MCF 10A (cell line): ENCODE data around the gene C6orf136. TPM values are rescaled to one million over a fixed set of nuclear protein-coding genes. Genes with fewer than 3 reads are reported as not detected.
A peak's percentile ranks its signal among the peaks of the same experiment; 100 is the strongest.

Experiments used
- BruUV-seq: library from RNA; stranded (reverse); fragments of 400-500 nt; replicated peaks from 2 replicates; lab custom pipeline; 2021; lab: Mats Ljungman, UMichigan
- CTCF ChIA-PET: fragments of 300-600 bp; sonication (Branson Sonifier 250); formaldehyde crosslinking; extraction: SDS; loops from one replicate; lab custom pipeline; 2021; ENCODE audit warnings: antibody characterized with exemption, inconsistent platforms; lab: Yijun Ruan, JAX
- POLR2A ChIA-PET: fragments of 300-600, 350-650 bp; sonication (Branson Sonifier 250); formaldehyde crosslinking; extraction: SDS; loops from one replicate; lab custom pipeline; 2020; ENCODE audit warnings: antibody characterized with exemption, inconsistent platforms; lab: Yijun Ruan, JAX
- DNase-seq: peaks from one replicate; pipeline ENCODE4 v3.0.0-alpha.2; 2018; ENCODE audit not compliant: unreplicated experiment
- H3K27ac Mint-ChIP-seq: one replicate; pipeline ENCODE4 v1.8.0; 2022; ENCODE audit warnings: mild to moderate bottlenecking, low read depth, mixed read lengths; ENCODE audit not compliant: unreplicated experiment
- H3K27me3 Mint-ChIP-seq: one replicate; pipeline ENCODE4 v1.8.0; 2022; ENCODE audit warnings: mixed read lengths; ENCODE audit not compliant: insufficient read depth, unreplicated experiment
- H3K36me3 Mint-ChIP-seq: one replicate; pipeline ENCODE4 v1.8.0; 2022; ENCODE audit warnings: mild to moderate bottlenecking, moderate library complexity, mixed read lengths; ENCODE audit not compliant: insufficient read depth, unreplicated experiment
- H3K4me1 Mint-ChIP-seq: one replicate; pipeline ENCODE4 v1.8.0; 2022; ENCODE audit warnings: mixed read lengths; ENCODE audit not compliant: insufficient read depth, unreplicated experiment
- H3K4me3 Mint-ChIP-seq: one replicate; pipeline ENCODE4 v1.8.0; 2022; ENCODE audit warnings: mild to moderate bottlenecking, moderate library complexity, mixed read lengths; ENCODE audit not compliant: unreplicated experiment
- H3K9me3 Mint-ChIP-seq: one replicate; pipeline ENCODE4 v1.8.0; 2022; ENCODE audit warnings: mixed read lengths; ENCODE audit not compliant: unreplicated experiment
- intact Hi-C: fragments of 100-400 bp; cut with micrococcal nuclease; formaldehyde crosslinking; loops from 2 replicates; pipeline ENCODE4 v1.14.1; 2022
- total RNA-seq: library from RNA; stranded (reverse); gene quantifications from 2 replicates; pipeline ENCODE4 v1.2.3, GENCODE V29; 2022
- TF ChIP-seq, protein P1 (sequence below): fragments of 200-600 bp; IDR thresholded peaks from one replicate; pipeline ENCODE4 v1.8.0; 2022; ENCODE audit warnings: antibody characterized with exemption, mild to moderate bottlenecking; ENCODE audit not compliant: unreplicated experiment

C6orf136 gene
- total RNA-seq, 1 experiment from 2014 or later = 10.3 TPM

DNA sequence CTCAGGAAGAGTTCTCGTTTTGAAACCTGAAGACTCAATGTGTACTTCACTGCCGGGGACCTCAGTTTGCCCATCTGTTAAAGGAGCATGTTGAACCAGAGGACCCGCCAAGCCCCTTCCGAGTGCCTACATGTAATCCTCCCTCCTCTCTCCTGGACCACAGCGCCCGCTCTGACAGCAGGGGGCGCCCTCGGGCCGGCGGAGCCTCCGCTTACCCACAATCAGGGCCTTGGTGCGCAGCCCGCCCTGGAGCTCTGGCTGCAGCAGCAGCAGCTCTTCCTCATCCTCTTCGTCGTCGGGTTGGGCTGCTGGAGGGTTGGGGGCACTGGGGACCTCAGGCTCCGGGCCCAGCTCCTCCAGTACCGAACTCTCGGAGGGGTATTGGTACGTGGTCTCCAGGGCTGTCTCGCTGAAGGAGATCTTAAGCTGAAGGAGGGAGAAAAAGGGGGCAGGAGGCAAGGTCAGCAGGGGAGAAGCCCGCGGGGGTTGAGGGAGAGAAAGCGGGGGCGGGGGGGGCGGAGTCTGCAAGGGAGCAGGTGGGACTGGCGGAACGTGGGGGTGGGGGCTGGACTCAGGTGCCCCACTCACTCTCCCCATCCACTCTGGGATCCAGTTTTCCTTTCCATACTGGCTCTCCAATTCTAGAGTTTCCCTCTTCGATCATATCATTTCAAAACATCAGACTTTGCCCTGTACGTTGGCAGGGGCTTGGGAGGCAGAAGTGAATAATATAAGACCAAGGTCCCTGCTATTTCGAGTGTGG lies 32.2 kb downstream of the C6orf136 start:
- intact Hi-C loops = loop anchor here (1.0 kb wide), 2 partner anchors 43 to 391 kb away; no protein-coding TSS in a partner anchor
- no TSS peak for BruUV-seq
- Mint-ChIP-seq H3K27me3 (no peaks in the 10 kb centered on the region), H3K27ac (no peak overlapping the region), H3K36me3 (peaks cover 70% of the 10 kb centered on the region), H3K4me1 (peaks cover 28% of the 10 kb centered on the region), H3K9me3 (no peaks in the 10 kb centered on the region), H3K4me3 (peak overlapping the region; percentile 41)
- DNase-seq = peak; percentile 82
- TF ChIP-seq, protein P1, sequence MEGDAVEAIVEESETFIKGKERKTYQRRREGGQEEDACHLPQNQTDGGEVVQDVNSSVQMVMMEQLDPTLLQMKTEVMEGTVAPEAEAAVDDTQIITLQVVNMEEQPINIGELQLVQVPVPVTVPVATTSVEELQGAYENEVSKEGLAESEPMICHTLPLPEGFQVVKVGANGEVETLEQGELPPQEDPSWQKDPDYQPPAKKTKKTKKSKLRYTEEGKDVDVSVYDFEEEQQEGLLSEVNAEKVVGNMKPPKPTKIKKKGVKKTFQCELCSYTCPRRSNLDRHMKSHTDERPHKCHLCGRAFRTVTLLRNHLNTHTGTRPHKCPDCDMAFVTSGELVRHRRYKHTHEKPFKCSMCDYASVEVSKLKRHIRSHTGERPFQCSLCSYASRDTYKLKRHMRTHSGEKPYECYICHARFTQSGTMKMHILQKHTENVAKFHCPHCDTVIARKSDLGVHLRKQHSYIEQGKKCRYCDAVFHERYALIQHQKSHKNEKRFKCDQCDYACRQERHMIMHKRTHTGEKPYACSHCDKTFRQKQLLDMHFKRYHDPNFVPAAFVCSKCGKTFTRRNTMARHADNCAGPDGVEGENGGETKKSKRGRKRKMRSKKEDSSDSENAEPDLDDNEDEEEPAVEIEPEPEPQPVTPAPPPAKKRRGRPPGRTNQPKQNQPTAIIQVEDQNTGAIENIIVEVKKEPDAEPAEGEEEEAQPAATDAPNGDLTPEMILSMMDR = peak; percentile 98
- ChIA-PET POLR2A (interaction anchor here (0.6 to 9.1 kb wide), 7 partner anchors 9 to 205 kb away, joined by 3 to 208 read pairs (median 6); partner anchors contain the start of genes DDR1, MDC1, NRM and TUBB), CTCF (interaction anchor here (0.5 to 17.5 kb wide), 18 partner anchors 9 to 408 kb away, joined by 3 to 537 read pairs (median 4); partner anchors contain the start of genes MDC1 and TUBB)

DNA sequence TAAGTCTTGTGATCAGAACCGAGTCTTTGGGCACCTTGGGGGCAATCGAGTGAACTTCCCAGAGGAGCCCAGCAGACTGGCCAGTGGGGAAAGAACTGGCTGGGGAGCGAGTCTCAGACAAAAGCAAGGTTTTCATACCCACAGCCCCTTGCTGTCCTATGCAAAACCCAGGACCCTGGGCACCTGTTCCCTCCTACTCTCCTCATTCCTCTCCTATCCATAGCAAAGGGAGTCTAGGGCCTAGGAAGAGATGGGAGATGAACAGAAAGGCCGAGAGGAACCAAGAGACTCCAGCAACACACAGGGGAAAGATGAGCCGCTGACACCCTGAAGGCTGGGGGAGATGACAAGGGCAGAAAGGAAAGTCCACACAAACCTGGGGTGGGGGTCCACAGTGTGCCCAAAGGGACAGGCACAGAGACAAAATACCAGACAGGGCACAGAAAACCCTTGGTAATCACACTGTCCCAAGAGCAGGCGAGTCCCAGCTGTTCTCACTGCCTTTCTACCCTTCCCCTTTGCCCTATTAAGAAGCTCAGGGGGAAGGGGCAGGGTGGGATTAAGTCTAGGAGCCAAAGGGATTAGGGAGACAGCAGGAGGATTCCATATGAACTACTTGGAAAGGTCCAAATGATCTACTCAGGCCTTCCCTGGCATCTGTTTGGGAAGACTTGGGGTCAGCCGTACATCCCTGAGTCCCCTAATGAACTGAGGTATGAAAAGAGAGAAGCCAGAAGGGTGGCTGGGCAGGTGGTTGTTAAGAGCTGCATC lies 33.0 kb downstream of the C6orf136 start:
- H3K4me1 Mint-ChIP-seq = peaks cover 34% of the 10 kb centered on the region
- H3K27ac Mint-ChIP-seq = no peak overlapping the region

DNA sequence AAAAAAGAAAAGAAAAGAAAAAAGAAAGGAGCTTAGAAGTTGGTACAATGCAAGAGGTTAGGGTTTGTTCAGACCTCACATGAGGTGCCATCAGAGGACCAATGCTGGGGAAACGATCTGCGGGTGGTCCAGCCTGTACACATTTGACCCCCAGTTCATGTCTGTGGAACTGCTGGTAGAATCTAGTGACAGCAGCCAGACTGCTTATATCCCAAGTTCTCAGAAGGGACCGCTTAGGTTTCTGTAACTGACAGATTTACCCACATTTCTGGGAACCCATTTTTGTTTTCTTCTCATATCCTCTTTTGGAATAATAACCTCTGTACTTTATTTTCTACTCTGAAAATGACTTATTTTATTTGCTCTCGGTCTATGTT lies 34.8 kb downstream of the C6orf136 start:
- peak overlapping the region; percentile 94 for H3K4me3 Mint-ChIP-seq
- peak overlapping the region; percentile 80 for H3K27ac Mint-ChIP-seq

More for the DNA sequence above, 33.0 kb downstream of the C6orf136 start:
- TF ChIP-seq, protein P1 = no peak
- intact Hi-C loops = loop anchor here (1.0 kb wide), 2 partner anchors 42 to 390 kb away; no protein-coding TSS in a partner anchor
- Mint-ChIP-seq H3K9me3 (no peaks in the 10 kb centered on the region), H3K27me3 (no peaks in the 10 kb centered on the region), H3K36me3 (peaks cover 75% of the 10 kb centered on the region), H3K4me3 (peak overlapping the region; percentile 41)
- ChIA-PET POLR2A (interaction anchor here (0.5 to 9.1 kb wide), 8 partner anchors 8 to 204 kb away, joined by 3 to 251 read pairs (median 6); partner anchors contain the start of genes DDR1, MDC1 and TUBB), CTCF (interaction anchor here (0.7 to 17.5 kb wide), 7 partner anchors 9 to 407 kb away, joined by 3 to 537 read pairs (median 4); partner anchors contain the start of genes MDC1 and TUBB)
- DNase-seq = no peak
- BruUV-seq = no TSS peak

More for the DNA sequence above, 34.8 kb downstream of the C6orf136 start:
- no peaks in the 10 kb centered on the region for H3K27me3 Mint-ChIP-seq
- peaks cover 72% of the 10 kb centered on the region for H3K36me3 Mint-ChIP-seq
- no TSS peak for BruUV-seq
- no peaks in the 10 kb centered on the region for H3K9me3 Mint-ChIP-seq
- CTCF ChIA-PET = interaction anchor here (0.6 to 17.5 kb wide), 6 partner anchors 10 to 70 kb away, joined by 4 to 537 read pairs (median 4); partner anchors contain the start of genes DHX16, MDC1 and TUBB
- DNase-seq = no peak
- intact Hi-C loops = no loop called here
- peaks cover 49% of the 10 kb centered on the region for H3K4me1 Mint-ChIP-seq
- TF ChIP-seq, protein P1 = no peak
- POLR2A ChIA-PET = interaction anchor here (0.6 to 6.5 kb wide), 7 partner anchors 9 to 1009 kb away, joined by 3 to 251 read pairs (median 6); partner anchors contain the start of genes DDR1, DHX16, MDC1 and MRPS18B
